GM10248 (cell line): ENCODE results near the gene IGFL4.
"Not testable (repeated sequence)": the region's sequence is repeated elsewhere in the genome, so short reads cannot be mapped to it uniquely, and the experiment has no call there.

Source experiments
- CTCF ChIA-PET: fragments of 300-600 bp; sonication (Branson Sonifier 250); formaldehyde crosslinking; extraction: SDS; loops from one replicate; lab custom pipeline; 2021; ENCODE audit warnings: antibody characterized with exemption; lab: Yijun Ruan, JAX
- POLR2A ChIA-PET: fragments of 350-650 bp; sonication (Branson Sonifier 250); formaldehyde crosslinking; extraction: SDS; loops from one replicate; lab custom pipeline; 2020; ENCODE audit warnings: antibody characterized with exemption; lab: Yijun Ruan, JAX
- DNase-seq: peaks from one replicate; pipeline ENCODE4 v3.0.0; 2012; ENCODE audit errors: extremely low spot score
- CTCF ChIP-seq: IDR thresholded peaks from 2 replicates; pipeline ENCODE4 v1.5.1; 2012; ENCODE audit warnings: mild to moderate bottlenecking, low read depth; ENCODE audit errors: extremely low read depth, missing control alignments, control extremely low read depth

IGFL4 gene

GRCh38 chr19:46081928-46082727 is 41.3 kb upstream of the IGFL4 start:
- POLR2A ChIA-PET = no interaction called here
- peak; percentile 45 for TF ChIP-seq CTCF
- DNase-seq = peak; percentile 51
- CTCF ChIA-PET = interaction anchor here (0.8 to 4.4 kb wide), 20 partner anchors 16 to 283 kb away, joined by 3 to 42 read pairs (median 3); no protein-coding TSS in a partner anchor

- POLR2A ChIA-PET = no interaction called here
- no peak for TF ChIP-seq CTCF
- no peak for DNase-seq
- CTCF ChIA-PET = interaction anchor here (0.8 to 4.4 kb wide), 5 partner anchors 108 to 189 kb away, joined by 3 to 42 read pairs (median 6); no protein-coding TSS in a partner anchor
Observed at GRCh38 chr19:46080561-46080960, 39.8 kb upstream of the IGFL4 start.

- POLR2A ChIA-PET = no interaction called here
- CTCF ChIA-PET = interaction anchor here (0.8 to 4.4 kb wide), 7 partner anchors 51 to 190 kb away, joined by 3 to 42 read pairs (median 4); no protein-coding TSS in a partner anchor
- no peak for TF ChIP-seq CTCF
- DNase-seq = no peak
Observed at GRCh38 chr19:46079576-46079975, 38.8 kb upstream of the IGFL4 start.

- peak; percentile 56 for DNase-seq
- CTCF ChIA-PET = interaction anchor here (1.0 to 4.4 kb wide), 11 partner anchors 49 to 191 kb away, joined by 3 to 42 read pairs (median 4); no protein-coding TSS in a partner anchor
- POLR2A ChIA-PET = not testable (repeated sequence)
Observed at GRCh38 chr19:46078573-46079332, 38.0 kb upstream of the IGFL4 start.

GRCh38 chr19:46077815-46078167 is 37.0 kb upstream of the IGFL4 start:
- no peak for TF ChIP-seq CTCF
- POLR2A ChIA-PET = interaction anchor here (0.5 kb wide), 1 partner anchor 192 kb away, joined by 4 read pairs; the partner anchor contains the start of gene IRF2BP1

More at GRCh38 chr19:46078573-46079332, 38.0 kb upstream of the IGFL4 start:
- peak; percentile 48 for TF ChIP-seq CTCF

GRCh38 chr19:46076951-46077814 is 36.4 kb upstream of the IGFL4 start:
- CTCF ChIA-PET = interaction anchor here (0.9 to 2.1 kb wide), 5 partner anchors 15 to 189 kb away, joined by 4 to 8 read pairs (median 5); no protein-coding TSS in a partner anchor
- DNase-seq = peak; percentile 58
- peak; percentile 53 for TF ChIP-seq CTCF
- POLR2A ChIA-PET = no interaction called here

More at GRCh38 chr19:46077815-46078167, 37.0 kb upstream of the IGFL4 start:
- DNase-seq = no peak
- CTCF ChIA-PET = interaction anchor here (0.9 to 2.1 kb wide), 10 partner anchors 45 to 187 kb away, joined by 3 to 23 read pairs (median 4); no protein-coding TSS in a partner anchor
